HepG2 (cell line): ENCODE data around the gene SCYGR2. TPM values are rescaled to one million over a fixed set of nuclear protein-coding genes. Genes with fewer than 3 reads are reported as not detected.
A peak's percentile ranks its signal among the peaks of the same experiment; 100 is the strongest.

ENCODE experiments used
- ATAC-seq: fragments of 200-7000 bp; cut with Tn5 transposase; 3 replicates; pipeline ENCODE4 v1.9.1; 2020; ENCODE audit warnings: mild to moderate bottlenecking, moderate library complexity
- BruUV-seq: library from RNA; stranded (reverse); fragments of 400-500 nt; replicated peaks from 2 replicates; lab custom pipeline; 2021; lab: Mats Ljungman, UMichigan
- CTCF ChIA-PET: fragments of 300-600 bp; formaldehyde crosslinking; extraction: SDS; loops from one replicate; lab custom pipeline; 2021; ENCODE audit warnings: low total read pairs, inconsistent platforms, low intra/inter-chr PET ratio; lab: Yijun Ruan, JAX
- POLR2A ChIA-PET: fragments of 350-600 bp; sonication (Branson Sonifier 250); formaldehyde crosslinking; loops from one replicate; lab custom pipeline; 2020; ENCODE audit warnings: antibody characterized with exemption, inconsistent platforms; lab: Yijun Ruan, JAX
- DNase-seq: peaks from one replicate; pipeline ENCODE4 v3.0.0-alpha.2; 2015; ENCODE audit warnings: low spot score
- FAIRE-seq: peaks from 3 replicates; lab custom pipeline; 2011; peaks lifted over from hg19 to GRCh38; lab: Jason Lieb, UNC
- H2AFZ ChIP-seq: one replicate; pipeline ENCODE4 v1.6.1; 2011; ENCODE audit warnings: low read length, inconsistent platforms
- H3K27ac ChIP-seq: fragments of 300-600 bp; 3 replicates; pipeline ENCODE4 v1.8.0; 2011; ENCODE audit warnings: mixed run types, mild to moderate bottlenecking, mixed read lengths, low read length, inconsistent platforms; ENCODE audit not compliant: insufficient read depth; ENCODE audit errors: extremely low read length
- H3K27me3 ChIP-seq, 2 experiments: fragments of 200-600 bp in 1 of 2; 2 replicates in 1 of 2; 3 replicates in 1 of 2; pipeline versions ENCODE4 v1.6.0 to v1.8.0; 2011; ENCODE audit warnings: low read length in 2 of 2, mild to moderate bottlenecking in 2 of 2, moderate library complexity in 2 of 2, inconsistent platforms in 1 of 2; ENCODE audit not compliant: insufficient read depth in 2 of 2, control insufficient read depth in 1 of 2
- H3K36me3 ChIP-seq, 2 experiments: fragments of 200-600 bp in 1 of 2; replicated peaks in 1 of 2; 2 replicates in 1 of 2; 3 replicates in 1 of 2; pipeline versions ENCODE4 v1.5.1 to v1.8.0; 2011; ENCODE audit warnings: low read length in 2 of 2, inconsistent platforms in 1 of 2; ENCODE audit not compliant: insufficient read depth in 2 of 2, control insufficient read depth in 1 of 2
- H3K4me1 ChIP-seq: 2 replicates; pipeline ENCODE4 v1.5.1; 2012; ENCODE audit warnings: low read length, inconsistent platforms; ENCODE audit not compliant: insufficient read depth
- H3K4me2 ChIP-seq: 2 replicates; pipeline ENCODE4 v1.6.0; 2011; ENCODE audit warnings: low read depth, low read length, inconsistent platforms
- H3K4me3 ChIP-seq, 3 experiments: fragments of 200-600 bp in 1 of 3; sonication (generic), shearing (Covaris generic) in 1 of 3; replicated peaks in 1 of 3; 2 replicates each; pipeline ENCODE4 v1.5.1; 2011 to 2016; ENCODE audit warnings: low read length in 3 of 3, inconsistent platforms in 2 of 3, low read depth in 2 of 3, mild to moderate bottlenecking in 2 of 3, control low read depth in 1 of 3, mixed read lengths in 1 of 3; ENCODE audit not compliant: insufficient read depth in 1 of 3
- H3K79me2 ChIP-seq: one replicate; pipeline ENCODE4 v1.6.1; 2011; ENCODE audit warnings: low read length, inconsistent platforms; ENCODE audit not compliant: insufficient read depth
- H3K9ac ChIP-seq: 2 replicates; pipeline ENCODE4 v1.6.0; 2011; ENCODE audit warnings: mild to moderate bottlenecking, low read depth, low read length, inconsistent platforms; ENCODE audit not compliant: insufficient read depth
- H3K9me3 ChIP-seq: 2 replicates; pipeline ENCODE4 v1.5.1; 2012; ENCODE audit warnings: mild to moderate bottlenecking, low read length
- H4K20me1 ChIP-seq: 2 replicates; pipeline ENCODE4 v1.6.0; 2011; ENCODE audit warnings: inconsistent platforms, mild to moderate bottlenecking, low read length, moderate library complexity; ENCODE audit not compliant: insufficient read depth
- EP300 ChIP-seq, 3 experiments: sonication (generic) in 1 of 3; formaldehyde crosslinking in 1 of 3; IDR thresholded peaks; 2 replicates each; pipeline versions ENCODE4 v1.5.1 to v1.6.1; 2011 to 2020; ENCODE audit warnings: low read depth in 2 of 3, low read length in 2 of 3, borderline replicate concordance in 1 of 3, improper control_type of control experiment in 1 of 3, mild to moderate bottlenecking in 1 of 3, missing genetic modification reagents in 1 of 3, moderate library complexity in 1 of 3
- HNF4G ChIP-seq, 2 experiments: sonication (generic) in 1 of 2; formaldehyde crosslinking in 1 of 2; IDR thresholded peaks; 2 replicates each; pipeline versions ENCODE4 v1.4.0 to v1.6.1; 2011 to 2020; ENCODE audit warnings: borderline replicate concordance in 2 of 2, low read depth in 2 of 2, mild to moderate bottlenecking in 2 of 2, low read length in 1 of 2, missing genetic modification reagents in 1 of 2, moderate library complexity in 1 of 2
- SUZ12 ChIP-seq: fragments of 150-350 bp; IDR thresholded peaks from 2 replicates; pipeline ENCODE4 v1.6.1; 2014; ENCODE audit warnings: low read depth, low read length
- TEAD3 ChIP-seq: optimal IDR thresholded peaks from 2 replicates; pipeline ENCODE3; 2016; ENCODE audit warnings: borderline replicate concordance
- ZBTB2 ChIP-seq: sonication (generic); formaldehyde crosslinking; IDR thresholded peaks from 2 replicates; pipeline ENCODE4 v1.8.0; 2022; ENCODE audit warnings: low read depth, missing genetic modification reagents
- WGBS: methylation state at CpG from one replicate; pipeline ENCODE4 v1.1.6; 2017; ENCODE audit warnings: low lambda C conversion rate; 5-methylcytosine and 5-hydroxymethylcytosine counted together
- in situ Hi-C: cut with HindIII; loops from 2 replicates; pipeline ENCODE4 v1.10.0; 2017; ENCODE audit warnings: low pct_unique_long_range_greater_than_20kb; ENCODE audit not compliant: extremely low pct_ligation_motif_present
- intact Hi-C: fragments of 100-400 bp; cut with micrococcal nuclease; formaldehyde crosslinking; loops from one replicate; pipeline ENCODE4 v1.10.0; 2022; ENCODE audit not compliant: unreplicated experiment
- polyA plus RNA-seq, 8 experiments: library from polyadenylated mRNA; depleted of rRNA in 3 of 8; stranded (reverse) in 7 of 8; unstranded in 1 of 8; fragments of >200 nt; fragmentation: Illumina TruSeq in 4 of 8; extraction: Trizol in 4 of 8; gene quantifications; 2 replicates each; pipeline versions ENCODE4 v1.2.1 to v1.2.3, GENCODE V29; 2011 to 2016; ENCODE audit warnings: low read depth in 4 of 8, missing spikeins in 1 of 8, mixed read lengths in 1 of 8; ENCODE audit not compliant: insufficient read depth in 1 of 8
- total RNA-seq, 5 experiments: library from RNA; depleted of rRNA; stranded (reverse); fragments of >200 nt; fragmentation: Illumina TruSeq; extraction: Trizol; gene quantifications; 2 replicates each; pipeline ENCODE4 v1.2.3, GENCODE V29; 2016; ENCODE audit warnings: low read depth in 1 of 5

The SCYGR2 gene
- total and polyA plus RNA-seq, 2 of the 13 experiments (the other 11 are each of a cell fraction or from before 2014, with no cell fraction given): not detected

DNA sequence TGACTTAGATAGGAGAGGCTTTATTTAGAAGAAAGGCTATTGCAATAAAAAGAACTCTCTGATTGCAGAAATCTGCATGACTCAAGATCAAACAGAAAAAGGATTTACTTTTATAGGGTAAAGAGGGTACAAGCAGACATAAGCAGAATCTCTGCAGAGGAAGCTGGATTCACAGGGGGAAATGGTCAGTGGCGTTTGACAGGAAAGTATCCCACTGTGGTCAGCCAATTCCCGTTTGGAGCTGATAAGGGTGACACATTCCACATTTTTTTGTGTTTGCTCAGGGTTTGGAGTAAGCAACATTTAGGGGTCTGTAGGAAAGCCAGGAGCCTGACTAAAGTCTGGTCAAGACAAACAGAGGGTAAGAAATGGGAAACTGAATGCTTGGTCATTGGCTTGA, 44.0 kb downstream of the SCYGR2 start:
- WGBS: 8% methylated on average over 2 of the region's 2 CpGs
- no peak for FAIRE-seq

More for the DNA sequence above, 44.0 kb downstream of the SCYGR2 start:
- Histone ChIP-seq H3K27ac (no peak overlapping the region), H2AFZ (no peak overlapping the region), H3K9me3 (no peaks in the 10 kb centered on the region), H4K20me1 (no peaks in the 10 kb centered on the region), H3K4me3 (0 out of 6 replicates have a peak overlapping the region, but pooled peaks of 1 of the 3 experiments have one; percentile 8), H3K36me3 (no peaks in the 10 kb centered on the region), H3K4me2 (peak overlapping the region; percentile 55), H3K4me1 (peaks cover 38% of the 10 kb centered on the region), H3K79me2 (no peaks in the 10 kb centered on the region), H3K27me3 (no peaks in the 10 kb centered on the region), H3K9ac (peak overlapping the region; percentile 19; the same call in 1 of the 2 replicates)
- ATAC-seq (no peak), DNase-seq (peak; percentile 45)
- TF ChIP-seq EP300 (IDR thresholded peaks at IDR 0.05; ENCODE audit: low read depth in 2 of 2, low read length in 2 of 2) (peak in 1 of 2 experiments; percentile 18; a peak in 1 of 4 replicates), EP300 (CRISPR knock-in tag; IDR thresholded peaks at IDR 0.05; ENCODE audit: borderline replicate concordance) (no peak), ZBTB2 (no peak), SUZ12 (no peak), TEAD3 (CRISPR knock-in tag) (peak; percentile 7), HNF4G (IDR thresholded peaks at IDR 0.05; ENCODE audit: borderline replicate concordance, low read depth, low read length) (0 out of 2 replicates have a peak, but pooled peaks have one; percentile 7), HNF4G (CRISPR knock-in tag; IDR thresholded peaks at IDR 0.05; ENCODE audit: borderline replicate concordance, low read depth) (no peak)
- BruUV-seq: no TSS peak
- POLR2A ChIA-PET: no interaction called here
- CTCF ChIA-PET: no interaction called here
- intact Hi-C loops: loop anchor here (5.0 kb wide), 1 partner anchor 170 kb away; the partner anchor contains the start of gene CCL20
- in situ Hi-C loops: no loop called here
